ENCODE measurements around the gene CRIP2. TPM values are rescaled to one million over a fixed set of nuclear protein-coding genes. Genes with fewer than 3 reads are reported as not detected.

CRIP2 gene
- total RNA-seq, 1 experiment from 2014 or later: 181 TPM

DNA sequence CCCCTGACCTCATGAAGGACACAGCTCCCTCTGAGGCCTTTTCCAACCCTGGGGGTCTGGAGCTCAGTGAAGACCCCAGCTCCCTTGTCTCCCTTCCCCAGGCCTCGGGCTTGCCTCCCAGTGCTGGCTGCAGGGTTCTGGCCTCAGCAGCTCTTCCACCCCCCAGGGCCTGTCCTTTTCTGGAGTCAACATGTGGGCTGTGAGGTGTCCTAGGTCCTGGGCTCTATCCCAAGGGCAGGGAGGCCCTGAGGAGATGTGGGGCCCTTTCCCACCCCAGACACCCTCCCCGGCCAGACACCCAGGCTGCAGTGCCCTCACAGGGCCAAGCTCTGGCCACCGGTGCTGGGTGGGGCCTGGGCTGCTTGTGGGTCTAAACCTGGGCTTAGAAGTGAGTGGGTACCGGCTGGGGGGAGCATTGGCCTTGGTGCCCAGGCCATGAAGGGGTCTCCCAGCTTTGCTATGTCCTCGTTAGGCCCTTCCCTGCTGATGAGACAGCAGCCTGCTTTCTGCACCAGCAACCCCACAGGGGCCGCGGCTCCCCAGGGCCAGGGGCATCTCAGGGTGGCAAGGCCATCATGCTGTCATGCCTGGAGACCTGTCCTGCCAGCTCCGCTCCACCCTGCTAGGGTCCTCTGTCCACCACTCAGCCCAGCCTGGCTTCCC is 2.7 kb upstream of the CRIP2 start:
- no peak for DNase-seq (ENCODE audit: low read depth)
- in situ Hi-C loops (cut with HindIII; ENCODE audit: low pct_unique_long_range_greater_than_20kb, low sequenced_read_pairs): no loop called here

DNA sequence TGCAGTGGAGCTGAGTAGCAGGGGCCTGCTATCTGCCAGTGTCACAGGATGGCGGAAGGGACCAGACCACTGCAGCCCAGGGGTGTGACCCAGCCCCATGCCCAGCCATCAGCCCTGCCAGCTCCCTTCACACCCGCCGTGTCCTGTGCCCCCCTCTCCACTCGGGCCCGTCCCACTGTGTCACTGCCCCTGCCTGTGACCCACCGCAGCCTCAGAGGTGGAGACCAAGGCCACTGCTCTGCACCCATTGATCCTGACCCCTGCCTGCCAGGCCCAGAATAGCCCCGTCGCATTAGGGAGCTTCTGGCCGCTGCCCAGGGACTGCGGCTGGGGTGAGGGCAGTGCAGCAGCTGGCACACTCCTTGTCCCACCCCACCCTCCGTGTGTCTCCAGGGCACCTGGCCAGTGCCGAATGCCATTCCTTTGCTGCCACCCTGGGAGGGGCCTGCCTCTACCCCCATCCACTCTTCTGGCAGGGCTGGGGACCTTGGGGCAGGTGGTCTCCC is 2.1 kb upstream of the CRIP2 start:
- in situ Hi-C loops (cut with HindIII; ENCODE audit: low pct_unique_long_range_greater_than_20kb, low sequenced_read_pairs): no loop called here
- DNase-seq (ENCODE audit: low read depth): no peak

DNA sequence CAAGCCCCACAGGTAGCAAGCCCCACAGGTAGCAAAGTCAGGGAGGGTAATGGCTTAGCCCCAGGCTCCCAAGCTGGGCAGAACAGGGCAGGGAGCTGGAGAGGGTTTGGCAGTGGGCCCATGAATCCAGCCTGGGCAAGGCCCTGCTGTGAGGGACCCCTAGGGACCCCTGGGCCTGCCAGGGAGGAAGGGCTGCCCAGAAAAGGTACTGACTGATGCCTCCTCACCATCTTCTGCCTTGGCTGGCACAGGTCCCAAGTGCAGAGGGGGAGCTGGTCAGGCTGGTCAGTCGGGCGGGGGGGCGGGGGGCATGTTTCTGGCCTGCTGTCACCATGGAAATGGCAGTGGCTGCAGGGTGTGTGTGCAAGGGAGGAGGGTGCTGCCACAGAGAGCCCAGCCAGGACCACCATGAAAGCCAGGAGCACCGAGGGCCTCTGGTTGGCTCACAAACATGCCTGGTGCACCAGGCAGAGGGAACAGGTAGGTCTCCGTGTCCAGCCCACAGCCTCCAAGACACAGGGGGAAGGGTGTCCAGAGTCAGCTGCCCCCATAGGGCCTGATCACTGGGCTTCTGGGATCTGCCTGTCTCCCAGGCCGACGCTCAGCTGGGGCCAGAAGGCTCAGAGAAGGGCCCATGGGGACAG is 1.5 kb upstream of the CRIP2 start:
- in situ Hi-C loops (cut with HindIII; ENCODE audit: low pct_unique_long_range_greater_than_20kb, low sequenced_read_pairs): no loop called here
- no peak for DNase-seq (ENCODE audit: low read depth)

DNA sequence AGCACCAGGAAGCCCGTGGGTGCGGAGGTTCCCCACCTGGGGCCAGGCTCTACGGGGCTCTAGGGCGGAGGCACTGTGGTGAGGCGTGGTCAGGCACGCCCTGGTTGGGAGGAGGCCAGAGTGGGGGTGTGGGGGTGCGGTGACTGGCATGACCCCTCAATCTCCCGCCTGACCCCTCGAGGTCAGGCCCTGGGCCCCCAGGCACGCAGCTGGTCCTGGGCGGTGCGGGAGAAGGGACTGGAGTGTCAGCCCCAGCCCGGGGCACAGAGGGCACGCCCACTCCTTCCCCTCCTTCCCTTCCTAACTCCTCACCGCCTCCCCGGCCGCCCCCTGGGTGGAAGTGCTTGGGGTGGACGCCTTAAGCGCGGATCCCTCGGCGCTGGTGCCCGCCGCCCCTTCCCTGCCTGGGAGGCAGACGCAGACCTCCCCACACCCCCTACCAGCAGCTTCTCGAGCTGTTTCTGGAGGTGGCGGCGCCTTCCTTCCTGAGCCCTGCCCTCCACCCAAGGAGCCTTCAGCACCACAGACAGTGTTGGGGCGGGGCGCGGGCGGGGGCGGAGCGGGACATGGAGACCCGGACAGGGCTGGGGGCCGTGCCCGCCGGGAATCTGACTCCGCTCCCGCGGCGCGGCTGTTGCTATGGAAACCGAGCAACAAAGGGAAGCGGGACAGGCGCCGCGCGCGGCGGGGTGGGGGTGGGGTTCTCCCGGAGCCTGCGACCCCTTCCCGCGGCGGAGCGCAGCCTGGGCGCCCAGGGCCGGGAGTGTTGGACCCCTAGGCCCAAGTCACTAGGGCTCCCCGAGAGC is 741 bp upstream of the CRIP2 start:
- in situ Hi-C loops (cut with HindIII; ENCODE audit: low pct_unique_long_range_greater_than_20kb, low sequenced_read_pairs): no loop called here
- peak; percentile 89 for DNase-seq (ENCODE audit: low read depth)

DNA sequence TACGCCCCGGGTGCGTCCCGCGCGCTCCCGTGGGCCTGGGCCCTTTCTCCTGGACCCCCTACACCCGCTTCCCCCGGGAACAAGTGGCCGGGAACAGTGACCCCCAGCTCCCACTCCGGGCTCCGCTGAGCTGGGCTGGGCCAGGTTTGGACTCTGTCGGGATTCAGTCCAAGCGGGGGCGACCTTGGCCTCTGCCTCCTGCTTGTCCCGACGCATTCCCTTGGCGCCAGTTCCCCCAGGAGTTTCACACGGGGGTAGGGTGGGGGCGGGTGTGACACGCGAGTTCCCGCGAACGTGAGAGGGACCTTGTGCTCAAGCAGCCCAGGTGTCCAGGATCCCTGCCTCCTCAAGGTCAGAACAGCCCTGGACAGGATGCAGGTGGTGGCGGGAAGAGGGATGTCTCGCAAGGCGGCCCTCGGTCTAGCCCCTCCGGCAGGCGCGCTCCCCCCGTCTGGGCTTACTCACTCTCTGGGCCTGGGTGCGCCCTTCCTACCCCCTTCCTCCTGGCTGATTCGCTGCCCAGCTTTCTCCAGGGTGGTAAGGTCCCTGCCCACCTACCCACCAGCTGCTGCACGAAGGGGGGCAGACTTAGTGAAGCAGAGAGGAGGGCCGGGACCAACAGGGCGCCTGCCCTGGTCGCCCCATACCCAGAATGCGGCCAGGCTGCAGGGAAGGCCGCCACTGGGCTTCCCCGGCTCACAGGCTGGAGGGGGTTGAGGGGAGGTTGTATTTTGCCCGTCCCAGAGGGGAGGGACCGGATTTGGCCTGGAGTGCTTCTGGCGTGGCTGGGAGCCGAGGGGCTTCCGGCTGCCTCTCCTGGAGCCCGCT is 862 bp downstream of the CRIP2 start:
- peak; percentile 61 for DNase-seq (ENCODE audit: low read depth)
- in situ Hi-C loops (cut with HindIII; ENCODE audit: low pct_unique_long_range_greater_than_20kb, low sequenced_read_pairs): no loop called here

DNA sequence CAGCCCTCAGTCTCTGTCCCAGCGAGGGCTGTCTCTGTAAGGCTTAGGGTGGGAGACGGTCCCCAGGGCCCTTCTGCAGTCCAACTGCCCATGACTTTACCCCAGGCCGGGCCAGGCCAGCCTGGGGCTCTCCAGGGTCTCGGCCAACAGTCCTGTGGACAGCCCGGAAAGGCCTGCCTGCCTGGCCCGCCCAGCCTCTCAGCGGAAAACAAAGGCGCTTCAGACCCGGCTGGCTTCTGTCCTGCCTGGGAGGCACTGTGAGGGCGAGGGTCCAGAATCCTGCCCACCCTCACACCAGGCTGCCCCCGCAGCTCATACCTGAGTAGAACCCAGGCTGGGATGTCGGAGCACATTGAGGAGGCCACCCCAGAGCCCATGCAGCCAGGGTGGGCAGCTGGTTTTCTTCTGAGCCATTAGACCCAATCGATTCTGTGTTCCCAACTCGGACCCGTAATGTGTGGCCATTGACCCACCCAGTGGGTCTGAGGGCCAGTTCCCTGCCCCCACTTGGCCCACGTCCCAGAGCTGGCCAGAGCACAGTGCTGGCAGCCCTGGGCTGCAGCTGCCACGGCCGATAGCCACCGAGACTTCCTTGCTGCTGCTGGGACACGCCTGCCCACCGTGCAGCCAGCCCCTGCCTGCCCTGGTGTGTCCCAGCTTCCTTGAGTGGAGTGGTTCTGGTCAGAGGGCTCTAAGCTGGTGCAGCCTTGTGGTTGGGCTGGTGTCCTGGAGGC is 1.6 kb downstream of the CRIP2 start:
- peak; percentile 39 for DNase-seq (ENCODE audit: low read depth)
- in situ Hi-C loops (cut with HindIII; ENCODE audit: low pct_unique_long_range_greater_than_20kb, low sequenced_read_pairs): no loop called here

DNA sequence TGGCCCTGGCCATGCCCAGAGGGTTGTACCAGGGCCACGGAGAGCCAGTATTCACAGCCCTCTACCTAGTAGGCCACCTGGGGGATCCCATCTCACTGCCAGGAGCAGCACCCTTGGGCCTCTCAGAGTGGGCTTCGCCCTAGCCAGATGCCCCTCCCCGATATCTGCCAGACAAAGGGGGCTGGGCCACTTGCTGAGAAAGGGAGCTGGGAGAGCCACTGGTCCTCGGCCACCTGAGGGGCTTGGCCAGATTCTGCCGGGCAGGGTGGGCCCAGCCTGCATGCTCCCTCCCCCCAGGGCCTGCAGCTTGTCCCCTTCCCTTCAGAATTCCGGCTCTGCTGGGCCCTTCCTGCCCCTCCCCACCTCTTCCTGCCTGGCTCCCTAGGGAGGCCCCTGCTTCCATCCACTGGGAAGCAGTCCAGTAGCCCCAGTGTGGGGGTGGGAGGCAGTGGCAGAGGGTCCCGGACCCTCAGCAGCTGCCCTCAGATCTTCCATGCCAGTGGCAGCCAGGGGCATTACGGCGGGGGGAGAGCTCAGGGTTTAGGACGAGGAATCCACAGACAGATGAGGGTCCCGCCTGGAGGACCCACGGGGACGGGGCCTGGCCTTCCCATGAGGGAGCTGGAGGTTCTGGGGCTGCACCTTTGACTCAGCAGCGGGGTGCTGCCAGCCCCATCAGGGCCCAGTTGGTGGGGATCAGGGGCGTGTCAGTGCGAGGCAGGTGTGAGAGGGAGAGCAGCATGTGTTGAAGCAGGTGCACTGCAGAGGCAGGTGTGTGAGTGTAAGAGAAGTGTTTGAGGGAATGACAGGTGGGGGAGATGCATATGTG is 2.4 kb downstream of the CRIP2 start:
- in situ Hi-C loops (cut with HindIII; ENCODE audit: low pct_unique_long_range_greater_than_20kb, low sequenced_read_pairs): no loop called here
- no peak for DNase-seq (ENCODE audit: low read depth)

DNA sequence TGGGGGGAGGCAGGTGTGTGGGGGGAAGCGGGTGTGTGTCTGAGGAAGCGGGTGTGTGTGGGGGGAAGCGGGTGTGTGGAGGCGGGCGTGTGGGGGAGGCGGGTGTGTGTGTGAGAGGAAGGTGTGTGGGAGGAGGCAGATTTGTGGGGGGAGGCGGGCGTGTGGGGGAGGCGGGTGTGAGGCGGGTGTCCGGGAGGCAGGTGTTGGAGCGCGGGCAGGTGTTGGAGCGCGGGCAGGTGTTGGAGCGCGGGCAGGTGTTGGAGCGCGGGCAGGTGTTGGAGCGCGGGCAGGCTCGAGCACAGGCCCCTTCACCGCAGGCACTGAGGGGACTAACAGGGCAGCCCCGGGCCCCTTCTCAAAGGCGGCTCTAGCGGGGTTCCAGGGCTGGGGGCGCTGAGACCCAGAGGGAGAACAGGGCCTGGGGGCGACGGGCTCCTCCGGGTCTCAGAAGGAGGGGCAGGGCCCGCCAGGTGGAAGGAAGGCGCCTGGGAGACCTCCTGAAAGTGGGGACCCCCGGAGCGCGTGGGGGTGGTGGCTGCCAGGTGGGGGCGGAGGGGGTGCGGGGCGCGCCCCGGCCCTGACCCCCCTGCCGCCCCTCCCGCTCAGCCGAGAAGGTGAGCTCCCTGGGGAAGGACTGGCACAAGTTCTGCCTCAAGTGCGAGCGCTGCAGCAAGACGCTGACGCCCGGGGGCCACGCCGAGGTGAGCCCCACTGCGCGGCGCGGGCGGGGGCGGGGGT is 3.2 kb downstream of the CRIP2 start:
- in situ Hi-C loops (cut with HindIII; ENCODE audit: low pct_unique_long_range_greater_than_20kb, low sequenced_read_pairs): no loop called here

DNA sequence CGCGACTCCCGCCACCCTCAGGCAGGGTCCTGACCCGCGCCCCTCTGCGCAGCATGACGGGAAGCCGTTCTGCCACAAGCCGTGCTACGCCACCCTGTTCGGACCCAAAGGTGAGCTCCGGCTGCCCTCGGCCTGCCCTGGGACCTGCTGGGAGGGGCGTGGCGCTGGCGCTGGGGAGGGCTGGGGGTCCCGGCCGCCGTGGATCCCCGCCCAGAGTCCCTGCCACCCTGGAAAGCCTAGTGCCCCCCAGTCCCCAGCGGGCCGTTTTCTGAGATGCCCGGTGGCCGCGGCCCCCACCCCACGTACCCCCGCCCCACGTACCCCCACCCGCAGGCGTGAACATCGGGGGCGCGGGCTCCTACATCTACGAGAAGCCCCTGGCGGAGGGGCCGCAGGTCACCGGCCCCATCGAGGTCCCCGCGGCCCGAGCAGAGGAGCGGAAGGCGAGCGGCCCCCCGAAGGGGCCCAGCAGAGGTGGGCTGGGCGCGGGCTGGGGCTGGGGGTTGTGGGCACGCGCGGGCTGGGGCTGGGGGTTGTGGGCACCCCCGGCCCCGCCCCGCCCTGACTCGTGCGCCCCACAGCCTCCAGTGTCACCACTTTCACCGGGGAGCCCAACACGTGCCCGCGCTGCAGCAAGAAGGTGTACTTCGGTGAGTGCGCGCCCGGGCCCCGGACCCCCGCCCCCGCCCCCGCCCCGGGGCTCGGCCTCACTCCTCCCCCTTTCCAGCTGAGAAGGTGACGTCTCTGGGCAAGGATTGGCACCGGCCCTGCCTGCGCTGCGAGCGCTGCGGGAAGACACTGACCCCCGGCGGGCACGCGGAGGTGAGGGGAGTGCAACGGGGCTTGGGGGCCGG is 4.0 kb downstream of the CRIP2 start:
- DNase-seq (ENCODE audit: low read depth): no peak
- in situ Hi-C loops (cut with HindIII; ENCODE audit: low pct_unique_long_range_greater_than_20kb, low sequenced_read_pairs): no loop called here

More for the DNA sequence above, 3.2 kb downstream of the CRIP2 start:
- DNase-seq (ENCODE audit: low read depth): no peak

DNA sequence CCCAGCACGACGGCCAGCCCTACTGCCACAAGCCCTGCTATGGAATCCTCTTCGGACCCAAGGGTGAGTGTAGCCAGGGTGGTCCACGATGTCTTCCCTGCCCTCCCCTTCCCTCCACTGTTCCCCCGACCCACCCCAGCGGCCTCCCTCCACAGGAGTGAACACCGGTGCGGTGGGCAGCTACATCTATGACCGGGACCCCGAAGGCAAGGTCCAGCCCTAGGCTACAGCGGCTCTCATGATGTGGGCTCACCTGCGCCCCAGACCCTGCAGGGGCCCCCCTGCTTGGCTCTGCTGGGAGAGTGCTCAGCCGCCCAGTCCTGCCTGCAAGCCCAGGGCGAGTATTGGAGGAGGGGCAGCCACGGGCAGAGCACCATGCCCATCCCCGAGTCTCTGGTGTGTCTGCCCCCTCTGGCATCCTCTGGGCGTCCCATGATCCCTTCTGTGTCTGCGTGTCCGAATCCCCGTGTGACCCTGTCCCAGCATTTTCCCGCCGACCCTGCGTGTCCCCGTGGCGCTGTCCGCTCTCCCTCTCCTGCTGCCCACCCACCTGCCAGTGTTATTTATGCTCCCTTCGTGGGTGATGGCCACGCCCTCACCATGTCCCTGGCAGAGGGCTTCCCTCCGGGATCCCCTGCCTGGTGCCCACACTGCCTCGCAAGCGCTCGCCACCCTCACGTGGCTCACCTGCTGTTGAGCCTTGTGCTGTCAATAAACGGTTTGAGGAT is 5.0 kb downstream of the CRIP2 start:
- no peak for DNase-seq (ENCODE audit: low read depth)
- in situ Hi-C loops (cut with HindIII; ENCODE audit: low pct_unique_long_range_greater_than_20kb, low sequenced_read_pairs): no loop called here

DNA sequence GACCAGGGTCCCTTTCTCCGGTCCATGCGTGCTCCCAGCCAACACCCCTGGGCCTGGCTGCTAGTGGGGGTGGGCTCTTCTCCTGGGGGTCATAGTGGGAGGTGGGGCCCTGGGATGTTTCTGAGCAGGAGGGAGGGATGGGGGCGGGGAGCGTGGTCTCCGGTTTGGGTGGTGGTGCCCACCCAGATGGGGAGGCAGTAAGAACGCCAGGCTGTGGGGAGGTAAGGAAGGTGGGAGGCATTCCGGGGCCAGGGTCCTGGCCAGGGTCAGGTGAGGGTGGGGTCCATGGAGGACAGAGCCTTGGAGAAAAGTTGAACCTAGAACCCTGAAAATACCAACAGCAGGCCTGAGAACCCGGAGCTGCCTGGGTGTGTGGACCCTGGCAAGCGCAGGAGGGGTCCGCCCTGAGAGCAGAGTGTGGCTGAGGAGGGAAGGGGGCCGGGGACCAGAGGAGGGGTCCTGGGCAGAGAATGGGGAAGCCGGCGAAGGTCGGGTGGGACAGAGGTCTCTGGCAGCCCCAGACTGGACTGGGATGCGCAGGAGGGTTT is 5.7 kb downstream of the CRIP2 start:
- in situ Hi-C loops (cut with HindIII; ENCODE audit: low pct_unique_long_range_greater_than_20kb, low sequenced_read_pairs): no loop called here

DNA sequence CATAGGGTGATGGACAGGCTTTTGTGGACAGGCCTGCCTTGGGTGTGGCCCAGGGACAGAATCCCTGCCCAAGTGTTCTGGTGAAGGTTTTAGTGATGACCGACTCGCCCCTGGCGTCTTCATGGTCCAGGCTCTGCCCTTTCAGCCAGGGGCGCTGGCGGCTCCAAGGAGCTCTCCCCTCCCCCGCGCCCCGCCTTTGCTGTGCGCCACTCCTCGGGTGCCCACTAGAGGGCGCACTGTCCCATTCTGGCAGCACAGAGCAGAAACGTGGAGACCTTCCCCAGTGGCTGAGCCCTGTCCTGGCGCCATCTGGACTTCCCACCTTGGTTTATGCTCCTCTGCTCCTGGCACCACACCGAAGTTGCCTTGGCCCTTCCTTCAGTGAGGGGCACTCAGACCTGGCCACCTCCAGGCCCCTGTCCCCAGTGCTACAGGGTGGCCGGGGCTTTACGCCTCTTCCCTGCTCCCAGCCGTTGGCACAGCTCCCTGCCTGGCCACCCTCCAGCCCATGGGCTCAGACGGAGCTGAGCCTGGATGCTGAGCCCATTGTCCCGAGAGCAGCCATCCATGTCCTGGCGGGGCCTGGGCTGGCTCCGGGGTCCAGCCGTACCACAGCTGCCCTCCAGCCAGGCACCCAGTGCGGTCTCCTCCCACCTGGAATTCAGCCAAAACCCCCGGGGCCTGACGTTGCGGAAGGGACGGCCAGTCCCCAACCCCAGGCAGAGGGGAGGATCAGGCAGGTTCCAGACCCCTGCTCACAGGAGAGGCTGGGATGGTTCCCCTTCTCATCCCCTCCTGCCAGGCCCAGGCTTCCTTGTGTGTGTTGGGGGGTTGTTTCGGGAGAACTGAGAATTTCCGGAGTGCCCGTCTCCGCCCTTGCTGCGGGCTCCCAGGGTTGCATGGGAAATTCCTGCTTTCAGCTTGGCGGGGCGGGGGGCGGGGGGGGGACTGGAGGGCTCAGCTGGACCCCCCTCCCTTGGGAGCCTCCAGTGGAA is 6.5 kb downstream of the CRIP2 start:
- in situ Hi-C loops (cut with HindIII; ENCODE audit: low pct_unique_long_range_greater_than_20kb, low sequenced_read_pairs): no loop called here
- peak; percentile 92 for DNase-seq (ENCODE audit: low read depth)

More for the DNA sequence above, 5.7 kb downstream of the CRIP2 start:
- no peak for DNase-seq (ENCODE audit: low read depth)

DNA sequence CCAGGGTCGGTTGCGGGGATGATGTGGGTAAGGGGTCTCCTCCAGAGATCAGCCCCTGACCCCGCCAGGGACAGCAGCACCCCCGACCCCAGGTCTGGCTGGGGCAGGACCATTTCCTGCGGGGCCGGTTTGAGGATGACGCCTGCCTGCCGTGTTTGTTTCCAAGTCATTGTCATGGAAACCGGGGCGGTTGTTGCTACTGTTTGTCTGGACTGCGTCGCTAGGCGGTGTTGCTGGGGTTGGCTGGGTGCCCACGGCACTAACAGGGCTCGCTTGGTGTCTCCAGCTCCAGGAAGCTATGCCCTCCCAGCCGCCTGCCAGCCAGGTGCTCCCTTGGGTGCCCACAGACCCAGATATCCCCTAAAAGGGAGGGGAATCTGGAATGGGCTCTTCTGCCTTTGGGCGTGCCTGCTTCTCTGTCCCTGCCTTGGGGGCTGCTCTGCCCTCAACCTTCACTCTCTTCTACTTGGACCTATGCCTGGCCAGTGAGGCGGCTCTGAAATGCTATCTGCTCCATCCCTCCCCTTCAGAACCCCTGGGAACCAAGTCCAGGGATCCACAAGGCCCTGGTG is 7.4 kb downstream of the CRIP2 start:
- peak; percentile 91 for DNase-seq (ENCODE audit: low read depth)
- in situ Hi-C loops (cut with HindIII; ENCODE audit: low pct_unique_long_range_greater_than_20kb, low sequenced_read_pairs): no loop called here

Data from Caki2 (cell line).